Measurements from ENCODE around the gene OR4C16. TPM values are rescaled to one million over a fixed set of nuclear protein-coding genes. Genes with fewer than 3 reads are reported as not detected.

OR4C16 gene
- not detected for polyA plus RNA-seq (2013, experiment 1 of 2)
- polyA plus RNA-seq (2013, experiment 2 of 2), result not detected

- no peaks in the 10 kb centered on the region for H3K4me1 ChIP-seq (ENCODE audit: insufficient read depth, low read length)
- H3K27me3 ChIP-seq (ENCODE audit: insufficient read depth, low read length), result no peaks in the 10 kb centered on the region
- peaks cover 89% of the 10 kb centered on the region for H3K9me3 ChIP-seq (ENCODE audit: insufficient read depth, low read depth, low read length)
- H3K27ac ChIP-seq (ENCODE audit: low read depth, low read length), result no peak within 1 kb of the TSS
- WGBS, result 89% methylated on average over 1 of the region's 3 CpGs
- H3K36me3 ChIP-seq (ENCODE audit: insufficient read depth, low read length), result no peaks in the 10 kb centered on the region
- no peak within 1 kb of the TSS for H3K9ac ChIP-seq (ENCODE audit: low read depth, low read length)
- no peak within 1 kb of the TSS for H3K4me3 ChIP-seq (ENCODE audit: low read length)
Measured at GRCh38 chr11:55571828-55572227, at the start of gene OR4C16. OR4C16 (plus strand) TSS chr11:55572128; CDS start chr11:55572128, 0 bp downstream.

GRCh38 chr11:55554169-55554568 lies 17.8 kb upstream of the OR4C16 start, which contains the start of gene OR4C15:
OR4C15 (plus strand) TSS chr11:55554469; CDS start chr11:55554469, 0 bp downstream.
- no peak within 1 kb of the TSS for H3K9ac ChIP-seq (ENCODE audit: low read depth, low read length)
- peaks cover 95% of the 10 kb centered on the region for H3K9me3 ChIP-seq (ENCODE audit: insufficient read depth, low read depth, low read length)
- H3K4me1 ChIP-seq (ENCODE audit: insufficient read depth, low read length), result no peaks in the 10 kb centered on the region
- H3K27me3 ChIP-seq (ENCODE audit: insufficient read depth, low read length), result no peaks in the 10 kb centered on the region
- no peaks in the 10 kb centered on the region for H3K36me3 ChIP-seq (ENCODE audit: insufficient read depth, low read length)
- no peak within 1 kb of the TSS for H3K27ac ChIP-seq (ENCODE audit: low read depth, low read length)
- H3K4me3 ChIP-seq (ENCODE audit: low read length), result no peak within 1 kb of the TSS; the same call in 1 of the 2 replicates

GRCh38 chr11:55572548-55572947 lies 620 bp downstream of the OR4C16 start:
- Histone ChIP-seq H3K27ac (ENCODE audit: low read depth, low read length) (no peak overlapping the region), H3K4me1 (ENCODE audit: insufficient read depth, low read length) (no peaks in the 10 kb centered on the region), H3K9ac (ENCODE audit: low read depth, low read length) (no peak overlapping the region), H3K9me3 (ENCODE audit: insufficient read depth, low read depth, low read length) (peaks cover 94% of the 10 kb centered on the region), H3K27me3 (ENCODE audit: insufficient read depth, low read length) (no peaks in the 10 kb centered on the region), H3K36me3 (ENCODE audit: insufficient read depth, low read length) (no peaks in the 10 kb centered on the region), H3K4me3 (ENCODE audit: low read length) (no peak overlapping the region)
- WGBS, result 60% methylated on average over 1 of the region's 1 CpG

GRCh38 chr11:55607545-55607944 lies 35.6 kb downstream of the OR4C16 start, which contains the start of gene OR4C11:
OR4C11 (minus strand) TSS chr11:55607645; CDS start chr11:55604373, 3,272 bp downstream.
- H3K9ac ChIP-seq (ENCODE audit: low read depth, low read length), result no peak within 1 kb of the TSS
- H3K4me1 ChIP-seq (ENCODE audit: insufficient read depth, low read length), result no peaks in the 10 kb centered on the region
- 71% methylated on average over 1 of the region's 2 CpGs for WGBS
- H3K36me3 ChIP-seq (ENCODE audit: insufficient read depth, low read length), result no peaks in the 10 kb centered on the region
- H3K9me3 ChIP-seq (ENCODE audit: insufficient read depth, low read depth, low read length), result peaks cover 61% of the 10 kb centered on the region
- no peaks in the 10 kb centered on the region for H3K27me3 ChIP-seq (ENCODE audit: insufficient read depth, low read length)
- no peak within 1 kb of the TSS for H3K27ac ChIP-seq (ENCODE audit: low read depth, low read length)
- H3K4me3 ChIP-seq (ENCODE audit: low read length), result no peak within 1 kb of the TSS

Data from HUES64 (cell line).